WTC11 (cell line): Measurements from ENCODE around the gene PIM1. TPM values are rescaled to one million over a fixed set of nuclear protein-coding genes. Genes with fewer than 3 reads are reported as not detected.
A peak's percentile ranks its signal among the peaks of the same experiment; 100 is the strongest.

Experiments
- ATAC-seq: fragments of 200-7000 bp; cut with Tn5 transposase; 2 replicates; pipeline ENCODE4 v1.10.0; 2021; ENCODE audit warnings: mild to moderate bottlenecking, moderate library complexity
- CTCF ChIA-PET: fragments of 300-600 bp; sonication (Branson Sonifier 250); formaldehyde crosslinking; loops from one replicate; lab custom pipeline; 2021; ENCODE audit warnings: antibody characterized with exemption; lab: Charles Lee
- POLR2A ChIA-PET: fragments of 350-600 bp; sonication (Branson Sonifier 250); formaldehyde crosslinking; loops from one replicate; lab custom pipeline; 2021; ENCODE audit warnings: antibody characterized with exemption; lab: Charles Lee
- DNase-seq: peaks from one replicate; pipeline ENCODE4 v3.0.0; 2021; ENCODE audit warnings: low spot score
- H3K27ac Mint-ChIP-seq: 2 replicates; pipeline ENCODE4 v1.8.0; 2021; ENCODE audit warnings: mixed read lengths
- H3K27me3 Mint-ChIP-seq: 2 replicates; pipeline ENCODE4 v1.8.0; 2021; ENCODE audit warnings: low read depth, mild to moderate bottlenecking, moderate library complexity, mixed read lengths
- H3K36me3 Mint-ChIP-seq: 2 replicates; pipeline ENCODE4 v1.8.0; 2021; ENCODE audit warnings: mixed read lengths
- H3K4me1 Mint-ChIP-seq: 2 replicates; pipeline ENCODE4 v1.8.0; 2022; ENCODE audit warnings: mixed read lengths
- H3K4me3 Mint-ChIP-seq: 2 replicates; pipeline ENCODE4 v1.8.0; 2021; ENCODE audit warnings: mild to moderate bottlenecking, moderate library complexity, mixed read lengths
- H3K9me3 Mint-ChIP-seq: 2 replicates; pipeline ENCODE4 v1.8.0; 2021; ENCODE audit warnings: mixed read lengths
- CREM ChIP-seq: sonication (generic); formaldehyde crosslinking; IDR thresholded peaks from 2 replicates; pipeline ENCODE4 v1.8.1; 2022; ENCODE audit warnings: mild to moderate bottlenecking, missing genetic modification reagents, moderate library complexity
- ETV6 ChIP-seq: sonication (generic); formaldehyde crosslinking; IDR thresholded peaks from 2 replicates; pipeline ENCODE4 v1.8.1; 2022; ENCODE audit warnings: mild to moderate bottlenecking, missing genetic modification reagents
- GABPB1 ChIP-seq: sonication (generic); formaldehyde crosslinking; IDR thresholded peaks from 2 replicates; pipeline ENCODE4 v1.8.1; 2023; ENCODE audit warnings: mild to moderate bottlenecking, missing genetic modification reagents
- NR2C2 ChIP-seq: sonication (generic); formaldehyde crosslinking; IDR thresholded peaks from 2 replicates; pipeline ENCODE4 v1.8.0; 2022; ENCODE audit warnings: mild to moderate bottlenecking, missing genetic modification reagents
- NR3C1 ChIP-seq: sonication (generic); formaldehyde crosslinking; conservative IDR thresholded peaks from 2 replicates; pipeline ENCODE4 v1.8.1; 2023; ENCODE audit warnings: low read depth, mild to moderate bottlenecking, missing genetic modification reagents
- SP1 ChIP-seq: sonication (generic); formaldehyde crosslinking; conservative IDR thresholded peaks from 2 replicates; pipeline ENCODE4 v1.8.1; 2022; ENCODE audit warnings: missing genetic modification reagents
- TEAD1 ChIP-seq: sonication (generic); formaldehyde crosslinking; IDR thresholded peaks from 2 replicates; pipeline ENCODE4 v1.8.0; 2022; ENCODE audit warnings: mild to moderate bottlenecking, missing genetic modification reagents
- TEAD4 ChIP-seq: sonication (generic); formaldehyde crosslinking; IDR thresholded peaks from 2 replicates; pipeline ENCODE4 v1.8.0; 2022; ENCODE audit warnings: mild to moderate bottlenecking, missing genetic modification reagents
- ZNF232 ChIP-seq: sonication (generic); formaldehyde crosslinking; IDR thresholded peaks from 2 replicates; pipeline ENCODE4 v1.8.0; 2022; ENCODE audit warnings: mild to moderate bottlenecking, missing genetic modification reagents
- total RNA-seq: library from RNA; stranded (reverse); gene quantifications from 3 replicates; pipeline ENCODE4 v1.2.3, GENCODE V29; 2021
- TF ChIP-seq, protein P1 (sequence below): fragments of 250-450 bp; sonication (Bioruptor Pico); IDR thresholded peaks from 2 replicates; pipeline ENCODE4 v1.9.0; 2021; ENCODE audit warnings: mild to moderate bottlenecking
- TF ChIP-seq, protein P2 (sequence below): sonication (generic); formaldehyde crosslinking; conservative IDR thresholded peaks from 2 replicates; pipeline ENCODE4 v1.8.1; 2022; ENCODE audit warnings: mild to moderate bottlenecking, missing genetic modification reagents
- TF ChIP-seq, protein P3 (sequence below): sonication (generic); formaldehyde crosslinking; IDR thresholded peaks from 2 replicates; pipeline ENCODE4 v1.8.1; 2023; ENCODE audit warnings: mild to moderate bottlenecking, missing genetic modification reagents
- TF ChIP-seq, protein P4 (sequence below): sonication (generic); formaldehyde crosslinking; IDR thresholded peaks from 2 replicates; pipeline ENCODE4 v1.8.1; 2022; ENCODE audit warnings: mild to moderate bottlenecking, moderate library complexity, missing genetic modification reagents
- TF ChIP-seq, protein P5 (sequence below): sonication (generic); formaldehyde crosslinking; IDR thresholded peaks from 2 replicates; pipeline ENCODE4 v1.8.0; 2023; ENCODE audit warnings: missing genetic modification reagents
- TF ChIP-seq, protein P6 (sequence below): fragments of 200-600 bp; IDR thresholded peaks from 2 replicates; pipeline ENCODE4 v1.8.0; 2022; ENCODE audit warnings: antibody characterized with exemption
- TF ChIP-seq, protein P7 (sequence below): sonication (generic); formaldehyde crosslinking; IDR thresholded peaks from 2 replicates; pipeline ENCODE4 v1.8.0; 2023; ENCODE audit warnings: missing genetic modification reagents, mild to moderate bottlenecking, borderline replicate concordance
- TF ChIP-seq, protein P8 (sequence below): fragments of 250-450 bp; sonication (Bioruptor Pico); conservative IDR thresholded peaks from 2 replicates; pipeline ENCODE4 v1.9.0; 2021; ENCODE audit warnings: mild to moderate bottlenecking

PIM1 gene
- total RNA-seq, 1 experiment from 2014 or later = 64.7 TPM

DNA sequence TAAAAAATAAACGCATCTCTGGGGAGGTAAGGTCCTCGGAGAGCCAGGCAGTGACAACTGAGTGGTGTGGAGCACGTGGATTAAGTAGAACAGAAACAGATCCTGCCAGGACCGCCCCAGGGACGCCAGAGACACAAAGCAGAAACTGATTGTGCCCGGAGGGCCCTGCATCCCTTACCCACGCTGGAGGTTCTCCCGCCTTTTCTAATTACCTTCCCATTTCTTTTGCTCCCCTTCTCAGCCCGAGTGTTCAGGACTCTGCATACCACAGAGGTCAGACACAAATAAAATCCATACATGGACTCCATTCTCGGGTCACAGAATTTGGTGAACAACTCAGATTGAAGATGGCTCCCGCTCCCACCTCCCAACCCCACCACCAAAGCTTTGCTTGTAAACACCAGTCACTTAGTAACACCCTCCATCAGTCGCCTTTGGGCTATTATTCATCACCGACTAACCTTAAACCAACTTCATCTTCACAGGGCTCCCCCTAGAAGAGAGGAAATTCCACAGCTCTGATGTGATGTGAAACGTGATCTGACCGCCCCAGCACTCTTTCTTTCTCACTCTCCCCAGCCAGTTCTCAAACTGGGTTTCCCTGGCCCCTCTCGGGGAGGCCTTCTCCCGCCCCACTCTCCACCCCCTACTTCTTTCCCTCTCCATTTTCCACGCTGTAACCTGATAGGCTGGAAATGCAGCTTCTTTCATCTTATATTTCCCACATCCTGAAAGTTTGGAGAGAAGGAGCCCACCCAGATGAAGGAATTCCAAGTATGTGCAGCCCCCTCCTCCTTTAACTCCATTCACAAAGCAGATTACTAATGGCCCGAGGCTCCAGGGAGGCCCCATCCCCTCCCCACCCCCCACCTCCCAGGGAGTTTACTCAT, 32.5 kb upstream of the PIM1 start:
- peak overlapping the region; percentile 100 for H3K27ac Mint-ChIP-seq
- ChIA-PET CTCF (interaction anchor here (0.5 to 1.7 kb wide), 10 partner anchors 9 to 120 kb away, joined by 3 to 11 read pairs (median 6); no protein-coding TSS in a partner anchor), POLR2A (interaction anchor here (0.6 to 10.4 kb wide), 24 partner anchors 9 to 346 kb away, joined by 3 to 183 read pairs (median 4); partner anchors contain the start of gene PIM1)
- peaks cover 6% of the 10 kb centered on the region for H3K36me3 Mint-ChIP-seq
- DNase-seq (peak; percentile 81), ATAC-seq (peak; percentile 65)
- H3K4me3 Mint-ChIP-seq = peak overlapping the region; percentile 98
- H3K9me3 Mint-ChIP-seq = peaks cover 5% of the 10 kb centered on the region
- H3K27me3 Mint-ChIP-seq = no peaks in the 10 kb centered on the region
- peaks cover 75% of the 10 kb centered on the region for H3K4me1 Mint-ChIP-seq
- TF ChIP-seq, protein P1, sequence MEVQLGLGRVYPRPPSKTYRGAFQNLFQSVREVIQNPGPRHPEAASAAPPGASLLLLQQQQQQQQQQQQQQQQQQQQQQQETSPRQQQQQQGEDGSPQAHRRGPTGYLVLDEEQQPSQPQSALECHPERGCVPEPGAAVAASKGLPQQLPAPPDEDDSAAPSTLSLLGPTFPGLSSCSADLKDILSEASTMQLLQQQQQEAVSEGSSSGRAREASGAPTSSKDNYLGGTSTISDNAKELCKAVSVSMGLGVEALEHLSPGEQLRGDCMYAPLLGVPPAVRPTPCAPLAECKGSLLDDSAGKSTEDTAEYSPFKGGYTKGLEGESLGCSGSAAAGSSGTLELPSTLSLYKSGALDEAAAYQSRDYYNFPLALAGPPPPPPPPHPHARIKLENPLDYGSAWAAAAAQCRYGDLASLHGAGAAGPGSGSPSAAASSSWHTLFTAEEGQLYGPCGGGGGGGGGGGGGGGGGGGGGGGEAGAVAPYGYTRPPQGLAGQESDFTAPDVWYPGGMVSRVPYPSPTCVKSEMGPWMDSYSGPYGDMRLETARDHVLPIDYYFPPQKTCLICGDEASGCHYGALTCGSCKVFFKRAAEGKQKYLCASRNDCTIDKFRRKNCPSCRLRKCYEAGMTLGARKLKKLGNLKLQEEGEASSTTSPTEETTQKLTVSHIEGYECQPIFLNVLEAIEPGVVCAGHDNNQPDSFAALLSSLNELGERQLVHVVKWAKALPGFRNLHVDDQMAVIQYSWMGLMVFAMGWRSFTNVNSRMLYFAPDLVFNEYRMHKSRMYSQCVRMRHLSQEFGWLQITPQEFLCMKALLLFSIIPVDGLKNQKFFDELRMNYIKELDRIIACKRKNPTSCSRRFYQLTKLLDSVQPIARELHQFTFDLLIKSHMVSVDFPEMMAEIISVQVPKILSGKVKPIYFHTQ = 0 out of 2 replicates have a peak, but pooled peaks have one; percentile 70
- TF ChIP-seq, protein P2, sequence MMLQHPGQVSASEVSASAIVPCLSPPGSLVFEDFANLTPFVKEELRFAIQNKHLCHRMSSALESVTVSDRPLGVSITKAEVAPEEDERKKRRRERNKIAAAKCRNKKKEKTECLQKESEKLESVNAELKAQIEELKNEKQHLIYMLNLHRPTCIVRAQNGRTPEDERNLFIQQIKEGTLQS (CRISPR knock-in tag) = no peak
- TF ChIP-seq TEAD4 (CRISPR knock-in tag) = peak; percentile 90
- TF ChIP-seq, protein P3, sequence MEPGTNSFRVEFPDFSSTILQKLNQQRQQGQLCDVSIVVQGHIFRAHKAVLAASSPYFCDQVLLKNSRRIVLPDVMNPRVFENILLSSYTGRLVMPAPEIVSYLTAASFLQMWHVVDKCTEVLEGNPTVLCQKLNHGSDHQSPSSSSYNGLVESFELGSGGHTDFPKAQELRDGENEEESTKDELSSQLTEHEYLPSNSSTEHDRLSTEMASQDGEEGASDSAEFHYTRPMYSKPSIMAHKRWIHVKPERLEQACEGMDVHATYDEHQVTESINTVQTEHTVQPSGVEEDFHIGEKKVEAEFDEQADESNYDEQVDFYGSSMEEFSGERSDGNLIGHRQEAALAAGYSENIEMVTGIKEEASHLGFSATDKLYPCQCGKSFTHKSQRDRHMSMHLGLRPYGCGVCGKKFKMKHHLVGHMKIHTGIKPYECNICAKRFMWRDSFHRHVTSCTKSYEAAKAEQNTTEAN (CRISPR knock-in tag) = peak; percentile 61; the same call in 1 of the 2 replicates
- 0 out of 2 replicates have a peak, but pooled peaks have one; percentile 24 for TF ChIP-seq ZNF232
- peak; percentile 75 for TF ChIP-seq SP1 (CRISPR knock-in tag)
- TF ChIP-seq, protein P4, sequence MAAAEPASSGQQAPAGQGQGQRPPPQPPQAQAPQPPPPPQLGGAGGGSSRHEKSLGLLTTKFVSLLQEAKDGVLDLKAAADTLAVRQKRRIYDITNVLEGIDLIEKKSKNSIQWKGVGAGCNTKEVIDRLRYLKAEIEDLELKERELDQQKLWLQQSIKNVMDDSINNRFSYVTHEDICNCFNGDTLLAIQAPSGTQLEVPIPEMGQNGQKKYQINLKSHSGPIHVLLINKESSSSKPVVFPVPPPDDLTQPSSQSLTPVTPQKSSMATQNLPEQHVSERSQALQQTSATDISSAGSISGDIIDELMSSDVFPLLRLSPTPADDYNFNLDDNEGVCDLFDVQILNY (CRISPR knock-in tag) = peak; percentile 46; the same call in 1 of the 2 replicates
- TF ChIP-seq NR3C1 (CRISPR knock-in tag) = no peak
- TF ChIP-seq, protein P5, sequence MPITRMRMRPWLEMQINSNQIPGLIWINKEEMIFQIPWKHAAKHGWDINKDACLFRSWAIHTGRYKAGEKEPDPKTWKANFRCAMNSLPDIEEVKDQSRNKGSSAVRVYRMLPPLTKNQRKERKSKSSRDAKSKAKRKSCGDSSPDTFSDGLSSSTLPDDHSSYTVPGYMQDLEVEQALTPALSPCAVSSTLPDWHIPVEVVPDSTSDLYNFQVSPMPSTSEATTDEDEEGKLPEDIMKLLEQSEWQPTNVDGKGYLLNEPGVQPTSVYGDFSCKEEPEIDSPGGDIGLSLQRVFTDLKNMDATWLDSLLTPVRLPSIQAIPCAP (CRISPR knock-in tag) = 0 out of 2 replicates have a peak, but pooled peaks have one; percentile 23
- 0 out of 2 replicates have a peak, but pooled peaks have one; percentile 45 for TF ChIP-seq GABPB1 (CRISPR knock-in tag)
- TF ChIP-seq, protein P6, sequence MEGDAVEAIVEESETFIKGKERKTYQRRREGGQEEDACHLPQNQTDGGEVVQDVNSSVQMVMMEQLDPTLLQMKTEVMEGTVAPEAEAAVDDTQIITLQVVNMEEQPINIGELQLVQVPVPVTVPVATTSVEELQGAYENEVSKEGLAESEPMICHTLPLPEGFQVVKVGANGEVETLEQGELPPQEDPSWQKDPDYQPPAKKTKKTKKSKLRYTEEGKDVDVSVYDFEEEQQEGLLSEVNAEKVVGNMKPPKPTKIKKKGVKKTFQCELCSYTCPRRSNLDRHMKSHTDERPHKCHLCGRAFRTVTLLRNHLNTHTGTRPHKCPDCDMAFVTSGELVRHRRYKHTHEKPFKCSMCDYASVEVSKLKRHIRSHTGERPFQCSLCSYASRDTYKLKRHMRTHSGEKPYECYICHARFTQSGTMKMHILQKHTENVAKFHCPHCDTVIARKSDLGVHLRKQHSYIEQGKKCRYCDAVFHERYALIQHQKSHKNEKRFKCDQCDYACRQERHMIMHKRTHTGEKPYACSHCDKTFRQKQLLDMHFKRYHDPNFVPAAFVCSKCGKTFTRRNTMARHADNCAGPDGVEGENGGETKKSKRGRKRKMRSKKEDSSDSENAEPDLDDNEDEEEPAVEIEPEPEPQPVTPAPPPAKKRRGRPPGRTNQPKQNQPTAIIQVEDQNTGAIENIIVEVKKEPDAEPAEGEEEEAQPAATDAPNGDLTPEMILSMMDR = no peak
- no peak for TF ChIP-seq NR2C2 (CRISPR knock-in tag)
- no peak for TF ChIP-seq CREM (CRISPR knock-in tag)
- TF ChIP-seq, protein P7, sequence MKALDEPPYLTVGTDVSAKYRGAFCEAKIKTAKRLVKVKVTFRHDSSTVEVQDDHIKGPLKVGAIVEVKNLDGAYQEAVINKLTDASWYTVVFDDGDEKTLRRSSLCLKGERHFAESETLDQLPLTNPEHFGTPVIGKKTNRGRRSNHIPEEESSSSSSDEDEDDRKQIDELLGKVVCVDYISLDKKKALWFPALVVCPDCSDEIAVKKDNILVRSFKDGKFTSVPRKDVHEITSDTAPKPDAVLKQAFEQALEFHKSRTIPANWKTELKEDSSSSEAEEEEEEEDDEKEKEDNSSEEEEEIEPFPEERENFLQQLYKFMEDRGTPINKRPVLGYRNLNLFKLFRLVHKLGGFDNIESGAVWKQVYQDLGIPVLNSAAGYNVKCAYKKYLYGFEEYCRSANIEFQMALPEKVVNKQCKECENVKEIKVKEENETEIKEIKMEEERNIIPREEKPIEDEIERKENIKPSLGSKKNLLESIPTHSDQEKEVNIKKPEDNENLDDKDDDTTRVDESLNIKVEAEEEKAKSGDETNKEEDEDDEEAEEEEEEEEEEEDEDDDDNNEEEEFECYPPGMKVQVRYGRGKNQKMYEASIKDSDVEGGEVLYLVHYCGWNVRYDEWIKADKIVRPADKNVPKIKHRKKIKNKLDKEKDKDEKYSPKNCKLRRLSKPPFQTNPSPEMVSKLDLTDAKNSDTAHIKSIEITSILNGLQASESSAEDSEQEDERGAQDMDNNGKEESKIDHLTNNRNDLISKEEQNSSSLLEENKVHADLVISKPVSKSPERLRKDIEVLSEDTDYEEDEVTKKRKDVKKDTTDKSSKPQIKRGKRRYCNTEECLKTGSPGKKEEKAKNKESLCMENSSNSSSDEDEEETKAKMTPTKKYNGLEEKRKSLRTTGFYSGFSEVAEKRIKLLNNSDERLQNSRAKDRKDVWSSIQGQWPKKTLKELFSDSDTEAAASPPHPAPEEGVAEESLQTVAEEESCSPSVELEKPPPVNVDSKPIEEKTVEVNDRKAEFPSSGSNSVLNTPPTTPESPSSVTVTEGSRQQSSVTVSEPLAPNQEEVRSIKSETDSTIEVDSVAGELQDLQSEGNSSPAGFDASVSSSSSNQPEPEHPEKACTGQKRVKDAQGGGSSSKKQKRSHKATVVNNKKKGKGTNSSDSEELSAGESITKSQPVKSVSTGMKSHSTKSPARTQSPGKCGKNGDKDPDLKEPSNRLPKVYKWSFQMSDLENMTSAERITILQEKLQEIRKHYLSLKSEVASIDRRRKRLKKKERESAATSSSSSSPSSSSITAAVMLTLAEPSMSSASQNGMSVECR (CRISPR knock-in tag) = peak; percentile 46; the same call in 1 of the 2 replicates
- peak; percentile 91 for TF ChIP-seq ETV6 (CRISPR knock-in tag)
- TF ChIP-seq, protein P8, sequence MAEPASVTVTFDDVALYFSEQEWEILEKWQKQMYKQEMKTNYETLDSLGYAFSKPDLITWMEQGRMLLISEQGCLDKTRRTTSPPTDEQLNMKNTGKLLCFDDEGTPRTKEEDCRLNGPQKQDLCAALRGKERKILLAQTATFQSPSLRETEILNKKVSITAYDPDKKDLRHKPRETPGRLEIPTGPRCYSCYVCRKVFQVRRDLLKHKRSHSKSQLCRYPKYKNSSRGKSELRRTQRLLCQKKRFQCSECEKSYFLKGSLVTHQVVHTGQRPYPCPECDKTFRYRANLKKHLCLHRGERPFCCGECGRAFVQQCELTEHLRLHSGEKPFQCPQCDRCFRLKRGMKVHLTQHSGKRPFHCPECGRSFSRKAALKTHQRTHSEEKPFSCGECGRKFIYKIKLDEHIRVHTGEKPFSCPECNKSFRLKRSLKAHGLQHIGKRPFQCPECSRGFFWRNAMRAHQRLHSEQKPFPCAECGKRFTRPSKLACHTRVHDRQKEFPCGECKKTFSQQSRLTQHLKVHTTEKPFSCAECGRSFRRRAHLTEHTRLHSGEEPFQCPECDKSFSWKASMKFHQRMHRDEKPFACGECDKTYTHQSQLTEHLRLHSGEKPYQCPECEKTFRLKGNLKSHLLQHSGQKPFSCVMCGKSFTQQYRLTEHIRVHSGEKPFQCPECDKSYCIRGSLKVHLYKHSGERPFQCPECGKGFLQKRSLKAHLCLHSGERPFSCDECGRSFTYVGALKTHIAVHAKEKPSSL (CRISPR knock-in tag) = peak; percentile 53; the same call in 1 of the 2 replicates
- peak; percentile 99 for TF ChIP-seq TEAD1 (CRISPR knock-in tag)
